HAP-1 (cell line): ENCODE results near the gene SLC25A44.
A peak's percentile ranks its signal among the peaks of the same experiment; 100 is the strongest.

Experiments
- DNase-seq, 2 experiments: peaks; one replicate each; pipeline ENCODE4 v3.0.0-alpha.2; 2016 to 2020; ENCODE audit warnings: low spot score in 2 of 2
- H3K27me3 ChIP-seq: fragments of 250-450 bp; sonication (Bioruptor Pico); 2 replicates; pipeline ENCODE4 v1.5.1; 2020; ENCODE audit warnings: low read depth, mild to moderate bottlenecking, moderate library complexity
- H3K36me3 ChIP-seq: fragments of 250-450 bp; sonication (Bioruptor Pico); replicated peaks from 2 replicates; pipeline ENCODE4 v1.5.1; 2020; ENCODE audit warnings: mild to moderate bottlenecking
- H3K4me1 ChIP-seq: fragments of 250-450 bp; sonication (Bioruptor Pico); 2 replicates; pipeline ENCODE4 v1.5.1; 2020; ENCODE audit warnings: mild to moderate bottlenecking
- H3K4me3 ChIP-seq: fragments of 250-450 bp; sonication (Bioruptor Pico); 2 replicates; pipeline ENCODE4 v1.5.1; 2020; ENCODE audit warnings: mild to moderate bottlenecking, moderate library complexity
- H3K9me3 ChIP-seq: fragments of 250-450 bp; sonication (Bioruptor Pico); 2 replicates; pipeline ENCODE4 v1.5.1; 2020; ENCODE audit warnings: mild to moderate bottlenecking, moderate library complexity
- in situ Hi-C: fragments of 300-500 bp; cut with MboI; formaldehyde crosslinking; loops from 3 replicates; pipeline ENCODE4 v1.14.3; 2020; ENCODE audit warnings: low sequenced_read_pairs, inconsistent platforms, mixed read lengths

The SLC25A44 gene

GRCh38 chr1:156155756-156156510, 38.0 kb upstream of the SLC25A44 start:
- Histone ChIP-seq H3K4me1 (no peaks in the 10 kb centered on the region), H3K9me3 (no peaks in the 10 kb centered on the region), H3K4me3 (no peak overlapping the region), H3K27me3 (no peaks in the 10 kb centered on the region), H3K36me3 (no peaks in the 10 kb centered on the region)
- DNase-seq, result no peak
- in situ Hi-C loops, result no loop called here

- H3K4me1 ChIP-seq, result no peaks in the 10 kb centered on the region
- H3K27me3 ChIP-seq, result no peaks in the 10 kb centered on the region
- H3K36me3 ChIP-seq, result no peaks in the 10 kb centered on the region
- no peak overlapping the region for H3K4me3 ChIP-seq
- no peaks in the 10 kb centered on the region for H3K9me3 ChIP-seq
- no peak for DNase-seq
- in situ Hi-C loops, result no loop called here
These were observed 36.4 kb upstream of the SLC25A44 start for GRCh38 chr1:156157506-156157905.

DNA sequence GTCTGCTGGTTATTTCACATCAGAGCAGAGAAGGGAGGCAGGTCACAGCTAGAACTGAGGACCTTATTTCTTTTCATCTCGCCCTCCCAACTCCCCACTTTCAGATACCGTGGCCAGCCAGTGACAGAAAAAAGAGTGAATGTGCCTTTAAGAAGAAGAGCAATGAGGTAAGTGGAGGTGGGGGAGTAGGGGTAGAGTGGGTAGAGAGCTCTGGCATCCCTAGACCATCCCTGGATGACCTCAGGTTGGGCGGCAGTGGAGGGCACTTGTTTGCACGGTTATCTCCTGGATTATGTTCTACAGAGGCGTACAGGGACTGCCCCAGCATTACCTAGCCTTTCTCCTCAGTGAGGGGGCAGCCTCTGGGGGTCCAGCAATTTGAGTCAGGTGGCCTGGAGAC, 35.9 kb upstream of the SLC25A44 start:
- Histone ChIP-seq H3K4me3 (no peak overlapping the region), H3K36me3 (no peaks in the 10 kb centered on the region), H3K9me3 (no peaks in the 10 kb centered on the region), H3K4me1 (no peaks in the 10 kb centered on the region), H3K27me3 (no peaks in the 10 kb centered on the region)
- DNase-seq, result no peak
- in situ Hi-C loops, result no loop called here

DNA sequence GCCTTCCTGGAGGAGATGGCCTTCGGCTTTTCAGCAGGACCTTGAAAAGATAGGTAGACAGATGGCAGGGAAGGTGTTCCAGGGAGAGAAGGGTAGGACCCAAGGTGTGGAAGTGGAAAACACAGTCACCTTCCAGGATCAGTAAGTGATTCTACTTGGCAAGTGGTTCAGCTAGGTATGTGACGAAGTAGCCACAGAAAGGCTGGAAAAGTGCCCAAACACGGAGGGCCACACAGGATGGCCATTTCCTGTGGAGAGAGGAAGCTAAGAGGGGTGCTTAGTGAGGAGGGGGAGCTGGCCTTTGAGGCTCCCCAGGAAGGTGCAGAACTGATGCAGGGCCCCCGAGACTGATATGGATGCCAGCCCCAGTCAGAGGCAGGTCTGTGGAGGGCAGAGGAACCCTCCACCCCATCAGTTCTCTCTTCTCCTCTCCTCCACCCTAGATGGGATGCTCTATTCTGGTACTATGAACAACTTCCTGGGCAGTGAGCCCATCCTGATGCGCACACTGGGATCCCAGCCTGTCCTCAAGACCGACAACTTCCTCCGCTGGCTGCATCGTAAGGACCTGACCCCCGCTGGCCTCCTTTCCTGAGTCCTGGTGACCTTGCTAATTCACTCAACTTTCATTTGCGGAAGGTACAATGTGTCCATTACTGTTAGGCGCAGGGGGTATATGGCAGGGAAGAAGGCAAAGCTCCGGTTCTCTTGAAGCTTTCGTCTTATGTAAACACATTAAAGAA, 33.7 kb upstream of the SLC25A44 start:
- no peak for DNase-seq
- in situ Hi-C loops, result no loop called here
- peaks cover 2% of the 10 kb centered on the region; the same call in 1 of the 2 replicates for H3K9me3 ChIP-seq
- H3K4me3 ChIP-seq, result no peak overlapping the region
- H3K4me1 ChIP-seq, result no peaks in the 10 kb centered on the region
- H3K27me3 ChIP-seq, result no peaks in the 10 kb centered on the region
- no peaks in the 10 kb centered on the region for H3K36me3 ChIP-seq

DNA sequence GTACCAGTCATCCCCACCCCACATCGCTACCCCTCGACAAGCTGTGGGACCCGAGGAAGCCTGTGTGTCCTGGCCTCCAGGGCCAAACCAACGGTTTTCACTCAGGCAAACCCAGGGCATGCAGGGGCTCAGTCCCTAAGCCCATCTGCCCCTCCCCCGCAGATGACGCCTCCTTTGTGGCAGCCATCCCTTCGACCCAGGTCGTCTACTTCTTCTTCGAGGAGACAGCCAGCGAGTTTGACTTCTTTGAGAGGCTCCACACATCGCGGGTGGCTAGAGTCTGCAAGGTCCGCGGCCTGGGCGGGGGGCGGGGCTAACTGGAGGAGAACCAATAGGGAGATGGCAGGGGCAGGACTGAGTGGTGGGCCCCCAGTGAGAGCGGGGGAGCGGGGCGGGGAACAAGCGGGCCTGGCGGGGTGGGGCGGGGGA, 33.1 kb upstream of the SLC25A44 start:
- no peak for DNase-seq
- no peaks in the 10 kb centered on the region for H3K4me1 ChIP-seq
- in situ Hi-C loops, result no loop called here
- H3K9me3 ChIP-seq, result peaks cover 2% of the 10 kb centered on the region; the same call in 1 of the 2 replicates
- no peaks in the 10 kb centered on the region for H3K27me3 ChIP-seq
- H3K4me3 ChIP-seq, result no peak overlapping the region
- H3K36me3 ChIP-seq, result no peaks in the 10 kb centered on the region

DNA sequence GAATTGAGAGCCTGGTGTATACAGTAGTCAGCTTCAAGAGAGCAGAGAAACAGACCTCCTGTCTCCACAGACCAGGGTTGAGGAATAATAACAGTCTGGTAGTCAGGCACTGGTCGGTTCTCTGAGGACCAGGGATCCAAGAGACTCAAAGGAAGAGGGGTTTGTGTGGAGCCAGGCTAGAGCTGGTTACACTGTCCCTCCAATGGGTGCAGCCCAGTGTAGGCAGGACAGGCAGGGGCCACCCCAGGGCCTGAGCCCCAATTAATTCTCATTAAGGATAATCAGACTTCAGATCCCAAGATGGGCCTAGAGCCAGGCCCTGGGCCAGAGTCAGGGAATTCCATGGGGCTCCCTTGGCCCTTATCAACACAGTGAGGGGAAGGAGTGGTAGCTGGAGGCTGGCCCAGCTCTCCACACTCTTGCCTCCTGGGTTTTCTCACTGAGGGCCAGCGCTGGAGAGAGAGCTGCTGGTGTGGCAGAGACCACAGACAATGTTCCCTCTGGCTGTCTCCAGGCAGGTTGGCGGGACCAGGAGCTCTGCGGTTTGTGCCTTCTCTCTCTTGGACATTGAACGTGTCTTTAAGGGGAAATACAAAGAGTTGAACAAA, 31.4 kb upstream of the SLC25A44 start:
- in situ Hi-C loops, result no loop called here
- no peak for DNase-seq
- Histone ChIP-seq H3K9me3 (peaks cover 2% of the 10 kb centered on the region; the same call in 1 of the 2 replicates), H3K36me3 (no peaks in the 10 kb centered on the region), H3K4me3 (no peak overlapping the region), H3K27me3 (no peaks in the 10 kb centered on the region), H3K4me1 (peaks cover 5% of the 10 kb centered on the region)

GRCh38 chr1:156163712-156164111, 30.2 kb upstream of the SLC25A44 start:
- Histone ChIP-seq H3K4me3 (no peak overlapping the region), H3K9me3 (peaks cover 2% of the 10 kb centered on the region; the same call in 1 of the 2 replicates), H3K4me1 (peaks cover 13% of the 10 kb centered on the region), H3K27me3 (no peaks in the 10 kb centered on the region), H3K36me3 (no peaks in the 10 kb centered on the region)
- DNase-seq, result no peak
- in situ Hi-C loops, result no loop called here

DNA sequence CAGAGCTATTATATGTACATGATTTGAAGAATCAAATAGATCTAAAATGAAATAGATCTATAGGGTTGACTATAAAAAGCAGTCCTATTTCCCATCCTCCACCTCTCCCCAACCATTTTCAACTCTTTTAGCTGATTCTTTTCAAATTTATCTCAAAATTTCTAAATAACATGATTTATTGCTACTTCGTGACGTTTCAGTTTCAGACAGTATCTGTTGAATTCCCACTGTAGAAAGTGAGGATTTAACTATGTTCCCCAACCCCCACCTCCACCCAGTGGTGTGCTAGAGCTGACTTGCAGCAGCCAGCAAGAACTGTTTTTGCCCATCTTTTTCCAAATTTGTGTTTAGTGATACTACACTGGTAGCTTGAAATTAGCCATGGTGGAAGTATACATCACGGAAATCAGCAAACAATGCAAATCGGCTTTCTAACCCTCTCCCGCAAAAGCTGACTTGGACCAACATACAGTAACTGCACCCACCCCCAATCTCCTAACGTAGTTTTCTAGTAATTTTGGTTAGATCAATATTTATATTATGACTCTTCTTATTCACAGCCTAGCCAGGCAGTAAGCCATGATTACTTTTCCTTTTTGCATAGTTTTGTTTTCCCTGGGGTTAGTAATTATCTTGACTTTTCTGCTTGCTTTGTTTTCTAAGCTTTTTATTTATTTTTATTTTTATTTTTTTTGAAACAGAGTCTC, 29.6 kb upstream of the SLC25A44 start:
- Histone ChIP-seq H3K9me3 (peaks cover 2% of the 10 kb centered on the region; the same call in 1 of the 2 replicates), H3K36me3 (no peaks in the 10 kb centered on the region), H3K4me3 (no peak overlapping the region), H3K27me3 (no peaks in the 10 kb centered on the region), H3K4me1 (peaks cover 13% of the 10 kb centered on the region)
- in situ Hi-C loops, result no loop called here
- DNase-seq, result no peak

DNA sequence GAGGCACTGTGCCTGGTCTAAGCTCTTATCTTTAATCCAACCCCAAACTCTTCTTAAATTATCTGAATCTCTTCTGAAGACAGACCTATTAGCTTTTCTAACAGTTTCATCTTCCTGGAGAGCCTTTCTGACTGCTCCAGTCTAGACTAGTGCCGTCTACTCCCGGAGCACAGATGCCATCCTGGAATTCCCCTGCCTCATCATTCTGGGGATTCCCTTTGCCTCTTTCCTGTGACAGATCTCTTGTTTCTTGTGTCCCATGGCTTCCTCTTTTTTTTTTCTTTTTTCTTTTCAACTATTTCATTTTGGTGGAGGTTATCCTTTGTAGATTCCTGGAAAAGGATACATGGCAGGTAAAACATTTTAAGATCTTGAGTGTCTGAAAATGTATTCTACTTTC, 28.8 kb upstream of the SLC25A44 start:
- H3K36me3 ChIP-seq, result no peaks in the 10 kb centered on the region
- no peak for DNase-seq
- peaks cover 2% of the 10 kb centered on the region; the same call in 1 of the 2 replicates for H3K9me3 ChIP-seq
- in situ Hi-C loops, result no loop called here
- no peaks in the 10 kb centered on the region for H3K27me3 ChIP-seq
- peaks cover 13% of the 10 kb centered on the region for H3K4me1 ChIP-seq
- H3K4me3 ChIP-seq, result no peak overlapping the region

- Histone ChIP-seq H3K36me3 (no peaks in the 10 kb centered on the region), H3K9me3 (peaks cover 2% of the 10 kb centered on the region; the same call in 1 of the 2 replicates), H3K27me3 (no peaks in the 10 kb centered on the region), H3K4me1 (peaks cover 13% of the 10 kb centered on the region), H3K4me3 (no peak overlapping the region)
- DNase-seq, result peak; percentile 63 to 68
- in situ Hi-C loops, result no loop called here
These were observed 26.4 kb upstream of the SLC25A44 start for GRCh38 chr1:156167536-156167935.

- in situ Hi-C loops, result no loop called here
- Histone ChIP-seq H3K36me3 (no peaks in the 10 kb centered on the region), H3K9me3 (no peaks in the 10 kb centered on the region), H3K4me1 (peaks cover 12% of the 10 kb centered on the region), H3K27me3 (no peaks in the 10 kb centered on the region), H3K4me3 (no peak overlapping the region)
- peak in 1 of 2 experiments; percentile 32 for DNase-seq
These were observed 21.0 kb upstream of the SLC25A44 start for GRCh38 chr1:156172696-156173470.

- H3K9me3 ChIP-seq, result no peaks in the 10 kb centered on the region
These were observed 17.2 kb upstream of the SLC25A44 start for GRCh38 chr1:156176610-156177210.

More at GRCh38 chr1:156176610-156177210, 17.2 kb upstream of the SLC25A44 start:
- in situ Hi-C loops, result no loop called here
- DNase-seq, result no peak
- H3K36me3 ChIP-seq, result no peaks in the 10 kb centered on the region
- H3K4me3 ChIP-seq, result no peak overlapping the region
- H3K4me1 ChIP-seq, result peaks cover 37% of the 10 kb centered on the region
- no peaks in the 10 kb centered on the region for H3K27me3 ChIP-seq
